T-helper 2 cell treated with Interferon-gamma antibody and Interleukin-4, amounts not matched to agents 5 μg/mL and 100 μg/mL, for 36 hours (primary cell): ENCODE results near the gene DCLK2.

Source experiments
- DNase-seq: peaks from one replicate; pipeline ENCODE4 v3.0.0; 2021; ENCODE audit warnings: low spot score
- H3K27ac Mint-ChIP-seq: one replicate; pipeline ENCODE4 v1.8.0; 2021; ENCODE audit warnings: mild to moderate bottlenecking, mixed read lengths
- H3K27me3 Mint-ChIP-seq: one replicate; pipeline ENCODE4 v1.8.0; 2021; ENCODE audit warnings: low read depth, mixed read lengths
- H3K36me3 Mint-ChIP-seq: one replicate; pipeline ENCODE4 v1.8.0; 2021; ENCODE audit warnings: low read depth, mixed read lengths
- H3K4me1 Mint-ChIP-seq: one replicate; pipeline ENCODE4 v1.8.0; 2021; ENCODE audit warnings: low read depth, mixed read lengths
- H3K4me3 Mint-ChIP-seq: one replicate; pipeline ENCODE4 v1.8.0; 2022; ENCODE audit warnings: mild to moderate bottlenecking, moderate library complexity, mixed read lengths
- H3K9me3 Mint-ChIP-seq: one replicate; pipeline ENCODE4 v1.8.0; 2021; ENCODE audit warnings: mixed read lengths

The DCLK2 gene

DNA sequence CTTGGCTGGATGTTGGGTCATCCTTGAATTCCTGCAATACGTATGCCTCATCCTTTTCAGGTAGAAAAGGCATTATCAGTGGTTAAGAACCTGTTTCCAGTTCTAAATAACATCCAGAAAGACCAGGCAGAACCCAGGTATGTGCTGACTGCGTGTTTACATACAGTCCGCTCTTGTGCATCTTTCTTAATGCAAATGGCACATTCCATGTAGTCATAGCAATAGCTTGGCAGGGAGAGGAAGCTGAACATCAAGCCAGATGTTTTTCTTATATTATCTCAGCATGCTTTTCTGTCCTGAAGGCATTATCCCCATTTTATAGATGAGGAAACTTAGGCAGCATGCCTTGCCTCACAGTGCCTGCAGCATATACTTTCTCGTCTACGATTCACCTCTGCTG is 2.1 kb downstream of the DCLK2 start:
- Mint-ChIP-seq H3K4me3 (no peak overlapping the region), H3K4me1 (peaks cover 7% of the 10 kb centered on the region), H3K9me3 (no peaks in the 10 kb centered on the region), H3K27ac (no peak overlapping the region), H3K36me3 (no peaks in the 10 kb centered on the region), H3K27me3 (peaks cover 56% of the 10 kb centered on the region)
- DNase-seq, result no peak

DNA sequence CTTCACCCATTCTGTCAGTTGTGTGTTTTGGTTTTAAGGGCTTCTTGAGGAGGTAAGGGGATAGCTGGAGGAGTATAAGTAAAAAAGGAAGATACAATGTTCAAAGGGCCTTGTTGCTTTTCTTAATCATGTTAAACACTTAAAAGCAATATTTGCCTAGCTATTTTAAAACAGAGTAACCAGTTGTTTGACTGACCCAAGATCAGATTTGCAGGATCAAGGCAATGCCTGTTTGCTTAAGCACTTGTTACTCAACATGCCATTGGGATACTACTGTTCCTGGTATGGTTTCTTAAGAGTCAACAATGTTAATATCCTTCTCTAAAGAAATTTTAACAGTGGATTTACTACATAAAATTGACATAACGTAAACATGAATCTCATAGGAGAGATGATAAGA is 2.6 kb downstream of the DCLK2 start:
- peaks cover 52% of the 10 kb centered on the region for H3K27me3 Mint-ChIP-seq
- no peak overlapping the region for H3K27ac Mint-ChIP-seq
- H3K36me3 Mint-ChIP-seq, result no peaks in the 10 kb centered on the region
- H3K4me3 Mint-ChIP-seq, result no peak overlapping the region
- DNase-seq, result no peak
- H3K9me3 Mint-ChIP-seq, result no peaks in the 10 kb centered on the region
- H3K4me1 Mint-ChIP-seq, result peaks cover 7% of the 10 kb centered on the region

DNA sequence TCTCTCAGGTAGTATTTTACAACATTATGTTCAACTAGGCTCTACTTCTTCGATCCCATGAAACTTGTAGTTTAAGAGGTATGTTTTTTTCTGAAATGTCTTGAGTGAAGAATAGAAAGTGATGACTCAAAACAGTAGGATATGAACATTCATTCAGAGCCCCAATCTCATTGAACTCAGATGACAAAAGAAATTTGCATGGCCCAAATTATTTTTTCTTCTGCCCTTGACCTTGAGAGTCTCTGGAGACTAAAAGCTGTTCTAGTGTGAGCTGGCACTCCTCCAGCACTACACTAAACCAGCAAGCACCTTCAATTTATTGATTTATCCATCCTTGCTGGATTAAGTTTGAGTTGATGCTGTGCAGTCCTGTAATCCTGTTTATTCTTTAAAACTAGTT is 4.0 kb downstream of the DCLK2 start:
- Mint-ChIP-seq H3K27me3 (peaks cover 43% of the 10 kb centered on the region), H3K4me1 (peaks cover 7% of the 10 kb centered on the region), H3K9me3 (no peaks in the 10 kb centered on the region), H3K27ac (no peak overlapping the region), H3K4me3 (no peak overlapping the region), H3K36me3 (no peaks in the 10 kb centered on the region)
- no peak for DNase-seq

DNA sequence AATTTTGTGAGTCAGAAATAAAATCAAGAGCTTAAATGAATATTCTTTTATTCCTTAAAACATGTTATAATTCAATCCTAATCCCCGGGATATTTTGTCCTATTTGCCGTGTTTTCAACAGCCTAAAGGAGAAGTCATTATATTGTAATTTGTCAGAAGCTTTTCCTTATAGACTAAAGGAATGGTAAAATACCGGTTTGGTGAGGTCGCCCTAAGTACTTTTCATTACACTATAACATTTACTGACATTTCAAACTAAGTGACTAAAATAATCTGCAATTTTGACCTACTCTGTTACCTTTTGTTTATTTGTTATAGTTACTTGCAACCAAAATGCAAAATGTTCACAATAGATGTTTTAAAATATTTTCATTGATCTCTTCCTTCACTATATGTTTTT is 8.8 kb downstream of the DCLK2 start:
- no peaks in the 10 kb centered on the region for H3K36me3 Mint-ChIP-seq
- no peak for DNase-seq
- H3K27ac Mint-ChIP-seq, result no peak overlapping the region
- H3K9me3 Mint-ChIP-seq, result no peaks in the 10 kb centered on the region
- peaks cover 30% of the 10 kb centered on the region for H3K27me3 Mint-ChIP-seq
- peaks cover 5% of the 10 kb centered on the region for H3K4me1 Mint-ChIP-seq
- H3K4me3 Mint-ChIP-seq, result no peak overlapping the region

DNA sequence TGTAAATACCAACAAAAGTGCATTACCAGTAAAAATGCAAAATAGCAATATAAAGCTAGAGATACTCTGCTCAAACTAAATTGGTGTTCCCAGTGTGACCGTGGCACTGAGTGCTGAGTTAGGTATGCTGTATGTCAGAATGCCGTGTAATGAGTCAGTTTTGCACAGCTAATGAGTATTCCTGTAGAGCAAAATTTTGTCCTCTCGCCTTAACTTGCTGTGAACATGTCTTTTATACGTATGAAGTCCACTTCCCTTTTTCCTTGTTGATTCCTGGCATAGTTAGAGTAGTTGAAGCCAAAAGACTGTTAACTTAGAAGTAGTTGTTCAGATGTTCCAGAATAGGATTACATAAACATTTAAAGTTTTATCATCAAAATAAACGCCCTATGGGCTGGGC is 11.5 kb downstream of the DCLK2 start:
- H3K9me3 Mint-ChIP-seq, result no peaks in the 10 kb centered on the region

DNA sequence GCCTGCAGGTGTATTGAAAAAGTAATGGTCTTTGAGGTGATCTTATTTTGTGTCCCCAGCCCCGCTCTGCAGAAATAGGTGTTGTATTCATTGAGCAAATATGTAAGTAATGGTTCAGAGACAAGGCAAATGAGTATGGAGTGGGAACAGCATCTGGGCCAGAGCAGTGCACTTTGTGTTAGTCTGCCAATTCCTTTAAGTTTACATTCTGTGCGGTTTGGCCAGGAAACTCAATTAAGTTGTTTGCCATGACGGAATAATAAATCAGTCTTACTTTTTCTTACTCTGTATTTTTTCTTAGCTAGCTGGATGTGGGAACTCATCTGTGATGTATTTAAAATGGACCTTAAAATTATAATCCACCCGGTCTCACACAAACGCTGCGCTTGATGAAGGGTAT is 12.6 kb downstream of the DCLK2 start:
- Mint-ChIP-seq H3K27ac (no peak overlapping the region), H3K4me3 (no peak overlapping the region), H3K27me3 (peaks cover 10% of the 10 kb centered on the region), H3K9me3 (no peaks in the 10 kb centered on the region), H3K4me1 (no peaks in the 10 kb centered on the region), H3K36me3 (no peaks in the 10 kb centered on the region)
- no peak for DNase-seq

More for the DNA sequence above, 11.5 kb downstream of the DCLK2 start:
- no peak for DNase-seq
- no peak overlapping the region for H3K27ac Mint-ChIP-seq
- no peaks in the 10 kb centered on the region for H3K36me3 Mint-ChIP-seq
- peaks cover 14% of the 10 kb centered on the region for H3K27me3 Mint-ChIP-seq
- no peak overlapping the region for H3K4me3 Mint-ChIP-seq
- H3K4me1 Mint-ChIP-seq, result no peaks in the 10 kb centered on the region

DNA sequence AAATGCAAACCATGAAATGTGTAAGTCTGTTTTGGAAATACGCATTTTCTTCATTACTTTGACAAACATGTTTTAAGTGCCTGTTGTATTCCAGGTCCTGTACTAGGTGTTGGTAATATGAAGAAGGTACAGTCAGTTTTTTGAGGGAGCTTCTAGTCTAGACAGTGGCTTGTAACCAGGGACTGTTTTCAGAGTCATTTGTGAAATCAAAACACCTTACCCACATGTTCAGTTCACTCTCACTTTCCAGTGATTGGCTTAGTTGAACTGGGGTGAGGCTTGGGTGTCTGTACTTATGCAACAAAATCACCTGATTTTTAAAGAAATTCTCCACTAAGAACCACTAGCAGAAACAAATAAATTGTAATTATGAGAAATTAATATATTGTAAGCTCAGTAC is 16.4 kb downstream of the DCLK2 start:
- Mint-ChIP-seq H3K27me3 (peaks cover 5% of the 10 kb centered on the region), H3K4me1 (no peaks in the 10 kb centered on the region), H3K4me3 (no peak overlapping the region), H3K27ac (no peak overlapping the region), H3K9me3 (no peaks in the 10 kb centered on the region), H3K36me3 (no peaks in the 10 kb centered on the region)
- DNase-seq, result no peak

DNA sequence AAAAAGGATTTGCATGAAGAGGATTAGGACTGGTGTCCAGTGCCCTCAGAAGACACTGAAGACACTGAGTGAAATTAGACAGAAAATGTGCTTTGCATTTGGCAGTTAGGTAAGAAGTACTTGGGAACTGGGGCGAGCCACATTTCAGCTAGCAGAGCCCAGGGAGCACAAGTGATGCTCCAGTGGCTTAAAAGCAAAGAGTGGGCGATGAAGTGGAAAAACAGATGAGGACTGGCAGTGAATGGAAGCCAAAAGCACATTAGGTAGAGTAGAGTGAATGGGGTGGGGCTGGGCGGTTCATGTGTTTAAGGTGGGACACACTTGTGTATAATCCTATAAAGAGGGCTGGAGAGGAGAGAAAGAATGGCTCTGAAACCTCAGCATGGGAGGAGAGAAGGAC is 18.4 kb downstream of the DCLK2 start:
- Mint-ChIP-seq H3K27ac (no peak overlapping the region), H3K9me3 (no peaks in the 10 kb centered on the region), H3K36me3 (no peaks in the 10 kb centered on the region), H3K4me3 (no peak overlapping the region), H3K4me1 (no peaks in the 10 kb centered on the region), H3K27me3 (peaks cover 5% of the 10 kb centered on the region)
- no peak for DNase-seq

DNA sequence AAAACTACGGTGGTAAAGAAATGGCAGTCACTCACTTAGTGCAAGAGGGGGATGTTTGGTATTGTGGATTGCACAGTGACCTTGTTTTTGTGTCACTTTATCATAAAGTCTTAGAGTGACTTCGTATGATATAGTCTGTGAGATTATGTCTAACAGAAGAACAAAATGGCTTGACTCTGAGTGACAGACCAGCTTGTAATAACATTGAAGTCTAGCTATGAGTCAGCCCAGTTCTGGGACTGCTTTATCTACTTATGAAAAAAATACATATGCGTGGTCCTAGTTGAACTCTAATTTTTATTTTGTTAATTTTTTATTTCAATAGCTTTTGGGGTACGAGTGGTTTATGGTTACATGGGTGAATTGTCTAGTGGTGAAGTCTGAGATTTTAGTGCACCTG is 20.0 kb downstream of the DCLK2 start:
- no peaks in the 10 kb centered on the region for H3K36me3 Mint-ChIP-seq
- peaks cover 2% of the 10 kb centered on the region for H3K27me3 Mint-ChIP-seq
- H3K9me3 Mint-ChIP-seq, result no peaks in the 10 kb centered on the region
- H3K27ac Mint-ChIP-seq, result no peak overlapping the region
- no peak overlapping the region for H3K4me3 Mint-ChIP-seq
- H3K4me1 Mint-ChIP-seq, result no peaks in the 10 kb centered on the region
- DNase-seq, result no peak

DNA sequence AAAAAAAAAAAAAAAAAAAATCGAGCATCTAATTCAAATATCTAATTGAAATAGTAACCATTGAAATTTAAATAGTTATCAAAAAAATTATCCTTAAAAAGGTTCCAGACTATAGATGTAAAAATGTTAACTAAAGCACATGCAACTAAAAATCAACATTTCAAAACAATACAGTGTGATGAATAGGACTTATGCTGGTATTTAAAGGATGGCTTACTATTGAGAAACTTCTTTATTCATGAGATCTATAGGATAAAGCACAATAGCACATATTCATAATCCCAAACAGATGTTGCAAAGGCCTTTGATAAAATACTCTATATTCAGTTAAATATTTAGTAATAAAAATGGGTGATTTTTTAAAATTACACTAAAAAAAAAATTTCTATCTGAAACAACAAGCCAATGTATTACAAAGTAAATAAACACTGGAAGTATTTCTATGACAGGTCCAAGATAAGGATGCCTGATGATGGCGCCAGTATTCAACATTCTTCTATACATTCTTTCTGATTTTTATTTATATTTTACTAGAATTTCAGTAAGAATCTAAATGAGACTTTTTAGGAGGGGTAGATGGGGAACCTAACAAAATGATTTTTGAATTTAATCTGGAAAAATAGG is 26.3 kb downstream of the DCLK2 start:
- H3K4me3 Mint-ChIP-seq, result no peak overlapping the region
- DNase-seq, result no peak
- no peaks in the 10 kb centered on the region for H3K36me3 Mint-ChIP-seq
- H3K4me1 Mint-ChIP-seq, result no peaks in the 10 kb centered on the region
- H3K27me3 Mint-ChIP-seq, result peaks cover 10% of the 10 kb centered on the region
- no peak overlapping the region for H3K27ac Mint-ChIP-seq
- no peaks in the 10 kb centered on the region for H3K9me3 Mint-ChIP-seq

DNA sequence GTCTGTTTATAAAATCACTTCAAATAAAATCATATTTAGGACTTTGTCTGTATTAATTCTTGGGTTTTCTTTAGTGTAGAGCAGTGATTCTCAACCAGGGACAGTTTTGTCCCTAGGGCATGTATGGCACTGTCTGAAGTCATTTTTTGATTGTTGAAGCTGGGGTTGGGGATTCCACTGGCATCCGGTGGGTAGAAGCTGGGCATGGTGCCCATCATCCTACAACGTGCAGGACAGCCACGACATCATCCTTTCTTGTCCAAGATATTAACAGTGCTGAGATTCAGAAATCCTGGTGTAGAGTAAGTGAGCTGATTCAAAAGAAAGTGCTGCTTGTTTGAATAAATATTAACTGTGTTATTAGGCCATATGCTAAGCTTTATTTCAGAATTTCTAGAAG is 28.6 kb downstream of the DCLK2 start:
- H3K4me3 Mint-ChIP-seq, result no peak overlapping the region
- no peak overlapping the region for H3K27ac Mint-ChIP-seq
- H3K4me1 Mint-ChIP-seq, result no peaks in the 10 kb centered on the region
- H3K9me3 Mint-ChIP-seq, result no peaks in the 10 kb centered on the region
- DNase-seq, result no peak
- H3K27me3 Mint-ChIP-seq, result peaks cover 10% of the 10 kb centered on the region
- no peaks in the 10 kb centered on the region for H3K36me3 Mint-ChIP-seq

DNA sequence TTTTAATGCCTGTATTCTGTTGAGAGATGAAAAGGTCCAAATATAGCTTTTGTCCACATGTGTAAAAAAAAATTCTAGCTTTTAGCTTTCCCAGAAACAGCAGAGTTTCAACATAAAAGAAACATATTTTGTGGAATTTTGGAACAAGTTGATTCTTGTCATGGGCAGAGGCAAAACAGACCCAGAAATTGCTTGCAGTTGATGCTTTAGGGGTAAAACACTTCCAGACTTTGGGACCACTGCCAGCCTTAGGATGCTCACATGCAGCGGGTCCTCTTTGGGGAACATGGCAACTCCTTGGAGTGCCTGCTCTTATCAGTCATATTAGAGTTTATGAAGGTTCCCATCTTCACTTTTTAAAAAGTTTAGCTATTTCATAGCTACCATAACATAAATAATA is 30.4 kb downstream of the DCLK2 start:
- H3K27ac Mint-ChIP-seq, result no peak overlapping the region
- no peaks in the 10 kb centered on the region for H3K36me3 Mint-ChIP-seq
- no peaks in the 10 kb centered on the region for H3K9me3 Mint-ChIP-seq
- no peak for DNase-seq
- H3K27me3 Mint-ChIP-seq, result peaks cover 7% of the 10 kb centered on the region
- H3K4me1 Mint-ChIP-seq, result no peaks in the 10 kb centered on the region
- no peak overlapping the region for H3K4me3 Mint-ChIP-seq

DNA sequence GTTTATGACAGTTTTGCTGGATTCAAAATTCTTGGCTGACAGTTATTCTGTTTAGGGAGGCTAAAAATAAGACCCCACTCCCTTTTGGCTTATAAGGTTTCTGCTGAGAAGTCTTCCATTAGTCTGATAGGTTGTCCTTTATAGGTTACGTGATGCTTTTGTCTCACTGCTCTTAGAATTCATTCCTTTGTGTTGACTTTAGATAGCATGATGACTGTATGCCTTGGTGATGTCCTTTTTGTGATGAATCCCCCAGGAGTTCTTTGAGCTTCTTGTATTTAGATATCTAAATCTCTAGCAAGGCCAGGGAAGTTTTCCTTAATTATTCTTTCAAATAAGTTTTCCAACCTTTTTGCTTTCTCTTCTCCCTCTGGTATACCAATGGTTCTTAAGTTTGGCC is 36.4 kb downstream of the DCLK2 start:
- Mint-ChIP-seq H3K36me3 (no peaks in the 10 kb centered on the region), H3K27ac (no peak overlapping the region), H3K4me1 (no peaks in the 10 kb centered on the region), H3K9me3 (peaks cover 6% of the 10 kb centered on the region), H3K27me3 (no peaks in the 10 kb centered on the region), H3K4me3 (no peak overlapping the region)
- DNase-seq, result no peak

DNA sequence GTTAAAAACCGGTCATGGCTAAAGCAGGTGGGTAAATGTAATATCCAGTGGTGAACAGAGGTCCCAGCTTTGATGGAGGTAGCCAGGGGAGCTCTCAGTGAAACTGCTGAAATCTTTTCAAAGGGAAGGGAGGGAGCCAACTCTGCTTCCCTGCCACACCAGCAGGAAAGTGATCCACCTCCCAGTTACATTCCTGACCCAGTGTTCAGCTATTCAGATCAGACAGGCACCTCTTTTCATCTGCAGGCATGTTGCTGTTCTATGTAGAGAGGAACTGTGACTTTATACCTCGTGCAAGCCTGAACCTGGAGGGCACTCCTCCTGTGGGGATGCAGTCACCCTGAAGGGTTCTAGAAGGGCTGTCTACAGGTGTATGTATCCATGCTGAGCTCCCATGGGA is 37.6 kb downstream of the DCLK2 start:
- Mint-ChIP-seq H3K4me3 (no peak overlapping the region), H3K27me3 (no peaks in the 10 kb centered on the region), H3K9me3 (peaks cover 6% of the 10 kb centered on the region), H3K4me1 (no peaks in the 10 kb centered on the region), H3K36me3 (no peaks in the 10 kb centered on the region), H3K27ac (no peak overlapping the region)
- no peak for DNase-seq

DNA sequence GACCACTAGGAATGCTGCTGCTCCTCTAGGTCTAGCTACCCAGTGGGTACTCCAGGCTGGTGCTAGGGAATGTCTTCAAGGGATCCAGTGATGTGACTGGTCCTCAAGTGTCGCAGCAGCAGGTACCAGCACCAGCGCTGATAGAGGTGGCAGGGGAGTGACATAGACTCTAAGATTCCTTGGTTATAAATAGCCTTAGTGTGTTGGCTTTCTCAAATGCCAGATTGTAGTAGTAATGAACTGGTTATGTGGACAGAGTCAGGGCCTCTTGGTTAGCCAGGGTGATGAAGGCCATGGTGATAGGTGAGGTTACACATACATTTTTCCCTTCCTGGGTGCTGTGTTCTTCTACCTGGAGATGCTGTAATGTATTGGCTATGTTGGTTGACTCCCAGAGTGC is 38.3 kb downstream of the DCLK2 start:
- Mint-ChIP-seq H3K4me3 (no peak overlapping the region), H3K27me3 (no peaks in the 10 kb centered on the region), H3K27ac (no peak overlapping the region)

More for the DNA sequence above, 38.3 kb downstream of the DCLK2 start:
- Mint-ChIP-seq H3K9me3 (peaks cover 11% of the 10 kb centered on the region), H3K36me3 (no peaks in the 10 kb centered on the region), H3K4me1 (no peaks in the 10 kb centered on the region)
- no peak for DNase-seq
